Glomerular endothelial cell (primary cell): ENCODE data around the gene MGRN1. TPM values are rescaled to one million over a fixed set of nuclear protein-coding genes. Genes with fewer than 3 reads are reported as not detected.

ENCODE experiments used
- DNase-seq: peaks from one replicate; pipeline ENCODE4 v3.0.0-alpha.2; 2011; ENCODE audit warnings: low read depth, low spot score; ENCODE audit errors: extremely low read depth
- total RNA-seq: library from RNA; depleted of rRNA; stranded (reverse); fragments of >200 nt; gene quantifications from 2 replicates; pipeline ENCODE4 v1.2.3, GENCODE V29; 2015

Gene MGRN1
- total RNA-seq, 1 donor from 2014 or later = 87.1 TPM

GRCh38 chr16:4603624-4604170 is 20.9 kb upstream of the MGRN1 start:
- no peak for DNase-seq

- no peak for DNase-seq
These were observed 20.2 kb upstream of the MGRN1 start for GRCh38 chr16:4604401-4604800.

GRCh38 chr16:4606354-4606753 is 18.3 kb upstream of the MGRN1 start:
- no peak for DNase-seq

GRCh38 chr16:4607841-4608703 is 16.6 kb upstream of the MGRN1 start:
- DNase-seq = no peak

- no peak for DNase-seq
These were observed 16.0 kb upstream of the MGRN1 start for GRCh38 chr16:4608704-4608980.

- DNase-seq = no peak
These were observed 15.2 kb upstream of the MGRN1 start for GRCh38 chr16:4609200-4610010.

GRCh38 chr16:4610011-4611005 is 14.3 kb upstream of the MGRN1 start:
- DNase-seq = no peak

- no peak for DNase-seq
These were observed 13.1 kb upstream of the MGRN1 start for GRCh38 chr16:4611337-4612021.

GRCh38 chr16:4612474-4612931 is 12.1 kb upstream of the MGRN1 start:
- no peak for DNase-seq

GRCh38 chr16:4612977-4613635 is 11.5 kb upstream of the MGRN1 start:
- no peak for DNase-seq

- no peak for DNase-seq
These were observed 10.7 kb upstream of the MGRN1 start for GRCh38 chr16:4613636-4614570.

- no peak for DNase-seq
These were observed 9.8 kb upstream of the MGRN1 start, which contains the start of gene UBALD1 for GRCh38 chr16:4614571-4615383. UBALD1 (minus strand) TSS chr16:4614888; CDS start chr16:4614797, 91 bp downstream.

GRCh38 chr16:4615384-4616046 is 9.1 kb upstream of the MGRN1 start:
- no peak for DNase-seq

GRCh38 chr16:4616047-4616811 is 8.4 kb upstream of the MGRN1 start:
- peak; percentile 95 for DNase-seq

GRCh38 chr16:4617880-4618279 is 6.7 kb upstream of the MGRN1 start:
- DNase-seq = no peak
